Right lobe of liver (tissue), 4 donors: ENCODE results near the gene ASB15.

Source experiments
- CTCF ChIP-seq, 4 donors: fragments of 200-600 bp in 3 of 4; fragments of 450-650 bp in 1 of 4; IDR thresholded peaks; one replicate each; pipeline versions ENCODE4 v1.5.1 to v1.8.0; 2016 to 2022; ENCODE audit warnings: antibody characterized with exemption in 4 of 4, mild to moderate bottlenecking in 2 of 4
- POLR2A ChIP-seq: fragments of 450-650 bp; IDR thresholded peaks from one replicate; pipeline ENCODE4 v1.6.1; 2017; ENCODE audit warnings: antibody characterized with exemption, mild to moderate bottlenecking
- donor health status: DM: no; HTN: no; CAD: no.
- donor health status: DM: no; HTN: no; CAD: no.
- donor health status: DM: no; HTN: yes; CAD: no.

- TF ChIP-seq CTCF (IDR thresholded peaks at IDR 0.05): no peak
- no peak for TF ChIP-seq POLR2A
Observed at GRCh38 chr7:123555484-123555883, 46.1 kb upstream of the ASB15 start.
